ENCODE results near the gene SLC27A5. TPM values are rescaled to one million over a fixed set of nuclear protein-coding genes. Genes with fewer than 3 reads are reported as not detected.

SLC27A5 gene
- total and polyA plus RNA-seq, 9 of the 15 experiments (the other 6 are each of a cell fraction or from before 2014, with no cell fraction given) = 42.2 to 318 (median 64.7) TPM

- BruUV-seq (replicated peaks) = no TSS peak
- no peak for TF ChIP-seq SNRNP70 (optimal IDR thresholded peaks at IDR 0.05; ENCODE audit: low read depth, low read length)
- TF ChIP-seq CREM (IDR thresholded peaks at IDR 0.05; ENCODE audit: low read depth) = no peak
- peak; percentile 47; the same call in 1 of the 2 replicates for TF ChIP-seq ZBTB40 (IDR thresholded peaks at IDR 0.05)
- TF ChIP-seq ZBTB40 (CRISPR knock-in tag; IDR thresholded peaks at IDR 0.05) = no peak
- no peak for TF ChIP-seq KDM1A (IDR thresholded peaks at IDR 0.05)
- TF ChIP-seq NBN (IDR thresholded peaks at IDR 0.05; ENCODE audit: low read depth) = 0 out of 2 replicates have a peak, but pooled peaks have one; percentile 17
- TF ChIP-seq KLF1 (tag; IDR thresholded peaks at IDR 0.05) = no peak
- TF ChIP-seq UBTF (IDR thresholded peaks at IDR 0.05; ENCODE audit: borderline replicate concordance in 1 of 2, low read depth in 2 of 2, low read length in 2 of 2) = no peak
- no peak for TF ChIP-seq FOXM1 (IDR thresholded peaks at IDR 0.05; ENCODE audit: low read depth)
- no peak for TF ChIP-seq FOXM1 (CRISPR knock-in tag; IDR thresholded peaks at IDR 0.05; ENCODE audit: low read depth)
Measured at GRCh38 chr19:58557221-58558065, 45.7 kb upstream of the SLC27A5 start.

More at GRCh38 chr19:58557221-58558065, 45.7 kb upstream of the SLC27A5 start:
- Histone ChIP-seq H2AFZ (ENCODE audit: low read depth, low read length) (no peak overlapping the region), H4K20me1 (replicated peaks; ENCODE audit: control insufficient read depth, insufficient read depth, low read length) (no peaks in the 10 kb centered on the region), H3K27me3 (ENCODE audit: control insufficient read depth in 2 of 2, insufficient read depth in 2 of 2, low read length in 2 of 2) (no peaks in the 10 kb centered on the region), H3K9me3 (replicated peaks; ENCODE audit: control insufficient read depth, insufficient read depth, low read depth, low read length) (no peaks in the 10 kb centered on the region), H3K36me3 (ENCODE audit: control insufficient read depth, insufficient read depth, low read length) (peaks cover 43% of the 10 kb centered on the region), H3K4me3 (peak overlapping the region; percentile 92), H3K4me1 (replicated peaks in 1 of 2; ENCODE audit: control insufficient read depth in 2 of 2, insufficient read depth in 2 of 2, low read length in 2 of 2) (peaks cover 36 to 66% of the 10 kb centered on the region in 2 experiments), H3K4me2 (ENCODE audit: insufficient read depth, low read length) (peak overlapping the region; percentile 83), H3K9me1 (ENCODE audit: control insufficient read depth, insufficient read depth, low read length) (peaks cover 3% of the 10 kb centered on the region), H3K27ac (ENCODE audit: extremely low read depth, low read depth, low read length) (peak overlapping the region; percentile 94), H3K9ac (ENCODE audit: insufficient read depth in 1 of 2, low read depth in 2 of 2, low read length in 2 of 2) (peak overlapping the region; percentile 92 to 98), H3K79me2 (ENCODE audit: control insufficient read depth, insufficient read depth, low read length) (peaks cover 60% of the 10 kb centered on the region)
- ATAC-seq = no peak
- in situ Hi-C loops (cut with MboI) (no loop called here), intact Hi-C loops (cut with micrococcal nuclease) (no loop called here)
- ChIA-PET POLR2A (interaction anchor here (0.9 to 1.2 kb wide), 2 partner anchors 10 to 17 kb away, joined by 3 to 4 read pairs; no protein-coding TSS in a partner anchor), CTCF (ENCODE audit: low intra/inter-chr PET ratio) (no interaction called here)
- DNase-seq (ENCODE audit: extremely low read depth in 1 of 4, low spot score in 3 of 4) = no peak
- no peak for FAIRE-seq
- 20% methylated on average over 10 of the region's 12 CpGs for WGBS (ENCODE audit: insufficient coverage, low coverage, missing lambda C conversion rate)

Data from K562 (cell line).